A549 treated with GW870086 at 1 μM for 4 hours (cell line): ENCODE results near the gene TMEM234. TPM values are rescaled to one million over a fixed set of nuclear protein-coding genes. Genes with fewer than 3 reads are reported as not detected.

ENCODE experiments used
- total RNA-seq: library from RNA; stranded (reverse); fragments of 200-300 nt; extraction: Qiagen RNA extraction; gene quantifications from 5 replicates; pipeline ENCODE4 v1.2.3, GENCODE V29; 2022; ENCODE audit warnings: low read depth

Gene TMEM234
- total RNA-seq = 6.6 to 9.4 TPM (median 7.4 TPM) in 5 replicates

GRCh38 chr1:32221980-32222755, at the start of gene TMEM234, which contains the start of gene EIF3I:
Gene TMEM234 (minus strand): TSS chr1:32222353. CDS start chr1:32222322, 31 bp downstream.
Gene EIF3I (plus strand): TSS chr1:32222407. CDS start chr1:32222442, 35 bp downstream.

GRCh38 chr1:32250893-32251716, 29.0 kb upstream of the TMEM234 start, which contains the start of gene LCK:
Gene LCK (plus strand): TSS chr1:32251265. CDS start chr1:32274330, 23,065 bp downstream.

GRCh38 chr1:32246888-32247273, 24.7 kb upstream of the TMEM234 start, which contains the start of gene FAM167B:
Gene FAM167B (plus strand): TSS chr1:32247222. CDS start chr1:32247422, 200 bp downstream.

GRCh38 chr1:32208891-32209328, 13.2 kb downstream of the TMEM234 start, which contains the start of gene DCDC2B:
Gene DCDC2B (plus strand): TSS chr1:32209089. CDS start chr1:32209094, 5 bp downstream.

GRCh38 chr1:32205401-32206370, 16.5 kb downstream of the TMEM234 start, which contains the start of gene IQCC:
Gene IQCC (plus strand): TSS chr1:32205671. CDS start chr1:32205682, 11 bp downstream.

GRCh38 chr1:32200226-32201010, 21.7 kb downstream of the TMEM234 start, which contains the start of gene CCDC28B:
Gene CCDC28B (plus strand): TSS chr1:32200595. CDS start chr1:32201936, 1,341 bp downstream.

GRCh38 chr1:32179443-32180185, 42.5 kb downstream of the TMEM234 start, which contains the start of gene TXLNA:
Gene TXLNA (plus strand): TSS chr1:32179675. CDS start chr1:32180346, 671 bp downstream.

Other genes with a start within 250 kb of the TMEM234 start
- gene KHDRBS1, start 208.5 kb downstream of the TMEM234 start, total RNA-seq = 116 to 144 TPM (median 131 TPM) in 5 replicates
- 8.2 to 14.0 TPM (median 10.6 TPM) in 5 replicates for gene TMEM39B, start 149.4 kb downstream of the TMEM234 start, total RNA-seq
- 14.4 to 16.7 TPM (median 15.1 TPM) in 5 replicates for gene KPNA6, start 114.3 kb downstream of the TMEM234 start, total RNA-seq
- 26.1 to 30.7 TPM (median 27.5 TPM) in 5 replicates for gene TXLNA, start 42.7 kb downstream of the TMEM234 start, total RNA-seq
- gene CCDC28B, start 21.8 kb downstream of the TMEM234 start, total RNA-seq = 1.1 to 2.1 TPM (median 1.3 TPM) in 5 replicates
- 1.7 to 2.1 TPM (median 2.0 TPM) in 5 replicates for gene IQCC, start 16.7 kb downstream of the TMEM234 start, total RNA-seq
- not detected in 5 replicates for gene DCDC2B, start 13.3 kb downstream of the TMEM234 start, total RNA-seq
- gene EIF3I, start 54 bp upstream of the TMEM234 start, total RNA-seq = 269 to 289 TPM (median 275 TPM) in 5 replicates
- gene FAM167B, start 24.9 kb upstream of the TMEM234 start, total RNA-seq = 0.32 to 0.75 TPM (median 0.38 TPM) in 5 replicates
- 0.06 TPM in 1 of 5 replicates, not detected in the others for gene LCK, start 28.9 kb upstream of the TMEM234 start, total RNA-seq
- gene HDAC1, start 69.7 kb upstream of the TMEM234 start, total RNA-seq = 50.9 to 56.2 TPM (median 54.5 TPM) in 5 replicates
- gene MARCKSL1, start 113.9 kb upstream of the TMEM234 start, total RNA-seq = 57.0 to 70.3 TPM (median 65.5 TPM) in 5 replicates
- 2.7 to 4.6 TPM (median 3.3 TPM) in 5 replicates for gene FAM229A, start 140.1 kb upstream of the TMEM234 start, total RNA-seq
- gene TSSK3, start 140.2 kb upstream of the TMEM234 start, total RNA-seq = 0.14 TPM in 1 of 5 replicates, not detected in the others
- gene BSDC1, start 172.1 kb upstream of the TMEM234 start, total RNA-seq = 17.8 to 20.3 TPM (median 19.8 TPM) in 5 replicates
- gene ZBTB8B, start 242.7 kb upstream of the TMEM234 start, total RNA-seq = 0.02 TPM in 1 of 5 replicates, not detected in the others